GM21737 (cell line): ENCODE data around the gene SLC66A2.

Experiments used
- ATAC-seq: cut with Tn5 transposase; IDR thresholded peaks from one replicate; pipeline ENCODE4 v1.9.1; 2021; ENCODE audit warnings: mild to moderate bottlenecking, moderate library complexity; ENCODE audit not compliant: unreplicated experiment

Gene SLC66A2

GRCh38 chr18:79852561-79853302 lies 98.7 kb downstream of the SLC66A2 start:
- ATAC-seq: no peak
